Glutamatergic neuron (in vitro differentiated cells): ENCODE results near the gene KCNK13. TPM values are rescaled to one million over a fixed set of nuclear protein-coding genes. Genes with fewer than 3 reads are reported as not detected.

Source experiments
- DNase-seq: peaks from one replicate; pipeline ENCODE4 v3.0.0; 2022
- H3K27ac Mint-ChIP-seq: one replicate; pipeline ENCODE4 v1.8.0; 2020; ENCODE audit warnings: mild to moderate bottlenecking, mixed read lengths, inconsistent platforms; ENCODE audit not compliant: unreplicated experiment
- H3K27me3 Mint-ChIP-seq: one replicate; pipeline ENCODE4 v1.8.0; 2020; ENCODE audit warnings: mild to moderate bottlenecking, moderate library complexity, mixed read lengths, inconsistent platforms; ENCODE audit not compliant: unreplicated experiment
- H3K36me3 Mint-ChIP-seq: one replicate; pipeline ENCODE4 v1.8.0; 2020; ENCODE audit warnings: mild to moderate bottlenecking, mixed read lengths, inconsistent platforms; ENCODE audit not compliant: unreplicated experiment
- H3K4me1 Mint-ChIP-seq: one replicate; pipeline ENCODE4 v1.8.0; 2020; ENCODE audit warnings: mild to moderate bottlenecking, low read depth, mixed read lengths, inconsistent platforms; ENCODE audit not compliant: unreplicated experiment
- H3K4me3 Mint-ChIP-seq: one replicate; pipeline ENCODE4 v1.8.0; 2020; ENCODE audit warnings: mild to moderate bottlenecking, mixed read lengths, inconsistent platforms; ENCODE audit not compliant: unreplicated experiment
- H3K9me3 Mint-ChIP-seq: one replicate; pipeline ENCODE4 v1.8.0; 2020; ENCODE audit warnings: mild to moderate bottlenecking, moderate library complexity, mixed read lengths, inconsistent platforms; ENCODE audit not compliant: unreplicated experiment
- total RNA-seq: library from RNA; stranded (reverse); fragmentation: NEBNext Ultra II Directional; extraction: Animal tissue kit (Norgen Biotek cat#: 25700); gene quantifications from one replicate; pipeline ENCODE4 v1.2.1, GENCODE V29; 2021; ENCODE audit not compliant: unreplicated experiment
- TF ChIP-seq, protein P1 (sequence below): fragments of 200-600 bp; sonication (generic); IDR thresholded peaks from one replicate; pipeline ENCODE4 v1.5.0; 2021; ENCODE audit not compliant: partially characterized antibody, unreplicated experiment

The KCNK13 gene
- total RNA-seq, 1 donor from 2014 or later: not detected

DNA sequence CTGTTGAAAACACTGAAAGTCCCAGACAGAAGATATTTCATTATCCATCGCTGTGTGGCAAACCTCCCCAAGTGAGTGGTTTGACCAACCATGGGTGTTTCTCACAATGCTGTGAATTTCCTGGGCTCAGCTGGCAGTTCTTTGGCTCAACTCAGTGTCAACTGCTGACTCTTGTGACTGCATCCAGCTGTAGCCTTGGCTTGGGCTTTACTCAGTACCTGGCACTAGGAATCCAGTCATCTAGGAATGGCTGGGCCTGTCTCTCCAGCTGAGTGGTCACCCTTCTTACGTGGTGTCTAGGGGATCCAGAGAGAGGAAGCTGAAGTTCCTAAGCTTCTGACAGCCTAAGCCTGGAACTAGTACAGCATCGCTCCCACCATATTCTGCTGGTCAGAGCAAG is 113.8 kb downstream of the KCNK13 start:
- TF ChIP-seq, protein P1, sequence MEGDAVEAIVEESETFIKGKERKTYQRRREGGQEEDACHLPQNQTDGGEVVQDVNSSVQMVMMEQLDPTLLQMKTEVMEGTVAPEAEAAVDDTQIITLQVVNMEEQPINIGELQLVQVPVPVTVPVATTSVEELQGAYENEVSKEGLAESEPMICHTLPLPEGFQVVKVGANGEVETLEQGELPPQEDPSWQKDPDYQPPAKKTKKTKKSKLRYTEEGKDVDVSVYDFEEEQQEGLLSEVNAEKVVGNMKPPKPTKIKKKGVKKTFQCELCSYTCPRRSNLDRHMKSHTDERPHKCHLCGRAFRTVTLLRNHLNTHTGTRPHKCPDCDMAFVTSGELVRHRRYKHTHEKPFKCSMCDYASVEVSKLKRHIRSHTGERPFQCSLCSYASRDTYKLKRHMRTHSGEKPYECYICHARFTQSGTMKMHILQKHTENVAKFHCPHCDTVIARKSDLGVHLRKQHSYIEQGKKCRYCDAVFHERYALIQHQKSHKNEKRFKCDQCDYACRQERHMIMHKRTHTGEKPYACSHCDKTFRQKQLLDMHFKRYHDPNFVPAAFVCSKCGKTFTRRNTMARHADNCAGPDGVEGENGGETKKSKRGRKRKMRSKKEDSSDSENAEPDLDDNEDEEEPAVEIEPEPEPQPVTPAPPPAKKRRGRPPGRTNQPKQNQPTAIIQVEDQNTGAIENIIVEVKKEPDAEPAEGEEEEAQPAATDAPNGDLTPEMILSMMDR: no peak
- Mint-ChIP-seq H3K27me3 (no peaks in the 10 kb centered on the region), H3K36me3 (no peaks in the 10 kb centered on the region), H3K4me1 (no peaks in the 10 kb centered on the region), H3K4me3 (no peak overlapping the region), H3K9me3 (no peaks in the 10 kb centered on the region), H3K27ac (no peak overlapping the region)
- no peak for DNase-seq

- Mint-ChIP-seq H3K27ac (no peak overlapping the region), H3K4me1 (no peaks in the 10 kb centered on the region), H3K4me3 (no peak overlapping the region), H3K36me3 (no peaks in the 10 kb centered on the region), H3K27me3 (no peaks in the 10 kb centered on the region), H3K9me3 (no peaks in the 10 kb centered on the region)
- TF ChIP-seq, protein P1: no peak
- DNase-seq: no peak
These were observed 115.9 kb downstream of the KCNK13 start for GRCh38 chr14:90177539-90178189.

GRCh38 chr14:90179357-90179756 is 117.6 kb downstream of the KCNK13 start:
- H3K4me1 Mint-ChIP-seq: no peaks in the 10 kb centered on the region
- DNase-seq: no peak
- no peak overlapping the region for H3K4me3 Mint-ChIP-seq
- H3K9me3 Mint-ChIP-seq: no peaks in the 10 kb centered on the region
- TF ChIP-seq, protein P1: no peak
- H3K27me3 Mint-ChIP-seq: no peaks in the 10 kb centered on the region
- no peaks in the 10 kb centered on the region for H3K36me3 Mint-ChIP-seq
- no peak overlapping the region for H3K27ac Mint-ChIP-seq

- H3K27ac Mint-ChIP-seq: no peak overlapping the region
- no peaks in the 10 kb centered on the region for H3K9me3 Mint-ChIP-seq
- TF ChIP-seq, protein P1: no peak
- no peaks in the 10 kb centered on the region for H3K27me3 Mint-ChIP-seq
- H3K4me3 Mint-ChIP-seq: no peak overlapping the region
- H3K4me1 Mint-ChIP-seq: no peaks in the 10 kb centered on the region
- no peaks in the 10 kb centered on the region for H3K36me3 Mint-ChIP-seq
- no peak for DNase-seq
These were observed 118.3 kb downstream of the KCNK13 start for GRCh38 chr14:90179809-90180779.

DNA sequence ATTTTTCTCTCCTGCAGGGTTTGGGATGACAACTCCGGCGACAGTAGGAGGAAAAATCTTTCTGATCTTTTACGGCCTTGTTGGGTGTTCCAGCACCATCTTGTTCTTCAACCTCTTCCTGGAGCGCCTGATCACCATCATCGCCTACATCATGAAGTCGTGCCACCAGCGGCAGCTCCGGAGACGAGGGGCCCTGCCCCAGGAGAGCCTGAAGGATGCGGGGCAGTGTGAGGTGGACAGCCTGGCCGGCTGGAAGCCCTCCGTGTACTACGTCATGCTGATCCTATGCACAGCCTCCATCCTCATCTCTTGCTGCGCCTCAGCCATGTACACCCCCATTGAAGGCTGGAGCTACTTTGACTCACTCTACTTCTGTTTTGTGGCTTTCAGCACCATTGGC is 122.3 kb downstream of the KCNK13 start:
- TF ChIP-seq, protein P1: no peak
- H3K27me3 Mint-ChIP-seq: no peaks in the 10 kb centered on the region
- peaks cover 2% of the 10 kb centered on the region for H3K9me3 Mint-ChIP-seq
- H3K4me1 Mint-ChIP-seq: no peaks in the 10 kb centered on the region
- DNase-seq: no peak
- no peak overlapping the region for H3K27ac Mint-ChIP-seq
- H3K4me3 Mint-ChIP-seq: no peak overlapping the region
- no peaks in the 10 kb centered on the region for H3K36me3 Mint-ChIP-seq
